ENCODE results near the gene PDXDC1.
"Not testable (repeated sequence)": the region's sequence is repeated elsewhere in the genome, so short reads cannot be mapped to it uniquely, and the experiment has no call there.

DNA sequence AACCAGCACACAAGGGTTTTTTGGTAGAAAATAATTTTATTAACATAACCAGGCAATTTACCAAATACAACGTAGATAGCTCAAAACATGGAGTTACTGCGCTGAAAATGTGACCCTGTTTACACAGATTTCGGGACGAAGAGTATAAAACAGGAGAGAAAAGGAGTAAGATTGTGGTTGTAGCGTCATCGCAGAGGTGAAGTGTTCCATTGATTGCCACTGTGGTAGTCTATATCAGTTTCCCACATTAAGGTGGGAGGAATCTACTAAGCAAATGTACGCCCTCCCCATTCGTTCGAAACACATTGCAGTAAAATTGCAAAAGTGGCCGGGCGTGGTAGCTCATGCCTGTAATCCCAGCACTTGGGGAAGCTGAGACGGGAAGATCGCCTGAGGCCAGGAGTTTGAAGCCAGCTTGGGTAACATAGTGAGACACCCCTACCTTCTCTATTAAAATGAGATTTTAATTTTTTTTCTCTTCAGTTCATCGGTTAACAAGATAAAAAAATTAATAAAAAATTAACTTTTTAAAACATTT, 972 bp upstream of the PDXDC1 start:
- TF ChIP-seq CTCF (IDR thresholded peaks at IDR 0.05); HMGXB4 (CRISPR knock-in tag; IDR thresholded peaks at IDR 0.05; ENCODE audit: borderline replicate concordance); RAD21 (conservative IDR thresholded peaks at IDR 0.05 in 1 of 2, IDR thresholded peaks at IDR 0.05 in 1 of 2); USF2 (IDR thresholded peaks at IDR 0.05); CBX2 (IDR thresholded peaks at IDR 0.05; ENCODE audit: borderline replicate concordance, low read depth); ZFP36 (IDR thresholded peaks at IDR 0.05; ENCODE audit: borderline replicate concordance, partially characterized antibody); CHD2 (IDR thresholded peaks at IDR 0.05; ENCODE audit: low read length, partially characterized antibody); MAX (IDR thresholded peaks at IDR 0.05); BHLHE40 (IDR thresholded peaks at IDR 0.05; ENCODE audit: low read depth, low read length); MYC (IDR thresholded peaks at IDR 0.05; ENCODE audit: borderline replicate concordance, low read length): not testable (repeated sequence)
- TF ChIP-seq, protein P1, sequence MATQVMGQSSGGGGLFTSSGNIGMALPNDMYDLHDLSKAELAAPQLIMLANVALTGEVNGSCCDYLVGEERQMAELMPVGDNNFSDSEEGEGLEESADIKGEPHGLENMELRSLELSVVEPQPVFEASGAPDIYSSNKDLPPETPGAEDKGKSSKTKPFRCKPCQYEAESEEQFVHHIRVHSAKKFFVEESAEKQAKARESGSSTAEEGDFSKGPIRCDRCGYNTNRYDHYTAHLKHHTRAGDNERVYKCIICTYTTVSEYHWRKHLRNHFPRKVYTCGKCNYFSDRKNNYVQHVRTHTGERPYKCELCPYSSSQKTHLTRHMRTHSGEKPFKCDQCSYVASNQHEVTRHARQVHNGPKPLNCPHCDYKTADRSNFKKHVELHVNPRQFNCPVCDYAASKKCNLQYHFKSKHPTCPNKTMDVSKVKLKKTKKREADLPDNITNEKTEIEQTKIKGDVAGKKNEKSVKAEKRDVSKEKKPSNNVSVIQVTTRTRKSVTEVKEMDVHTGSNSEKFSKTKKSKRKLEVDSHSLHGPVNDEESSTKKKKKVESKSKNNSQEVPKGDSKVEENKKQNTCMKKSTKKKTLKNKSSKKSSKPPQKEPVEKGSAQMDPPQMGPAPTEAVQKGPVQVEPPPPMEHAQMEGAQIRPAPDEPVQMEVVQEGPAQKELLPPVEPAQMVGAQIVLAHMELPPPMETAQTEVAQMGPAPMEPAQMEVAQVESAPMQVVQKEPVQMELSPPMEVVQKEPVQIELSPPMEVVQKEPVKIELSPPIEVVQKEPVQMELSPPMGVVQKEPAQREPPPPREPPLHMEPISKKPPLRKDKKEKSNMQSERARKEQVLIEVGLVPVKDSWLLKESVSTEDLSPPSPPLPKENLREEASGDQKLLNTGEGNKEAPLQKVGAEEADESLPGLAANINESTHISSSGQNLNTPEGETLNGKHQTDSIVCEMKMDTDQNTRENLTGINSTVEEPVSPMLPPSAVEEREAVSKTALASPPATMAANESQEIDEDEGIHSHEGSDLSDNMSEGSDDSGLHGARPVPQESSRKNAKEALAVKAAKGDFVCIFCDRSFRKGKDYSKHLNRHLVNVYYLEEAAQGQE (IDR thresholded peaks at IDR 0.05): not testable (repeated sequence)

Data from A549 (cell line).